Measurements from ENCODE around the gene RFPL4A.

DNA sequence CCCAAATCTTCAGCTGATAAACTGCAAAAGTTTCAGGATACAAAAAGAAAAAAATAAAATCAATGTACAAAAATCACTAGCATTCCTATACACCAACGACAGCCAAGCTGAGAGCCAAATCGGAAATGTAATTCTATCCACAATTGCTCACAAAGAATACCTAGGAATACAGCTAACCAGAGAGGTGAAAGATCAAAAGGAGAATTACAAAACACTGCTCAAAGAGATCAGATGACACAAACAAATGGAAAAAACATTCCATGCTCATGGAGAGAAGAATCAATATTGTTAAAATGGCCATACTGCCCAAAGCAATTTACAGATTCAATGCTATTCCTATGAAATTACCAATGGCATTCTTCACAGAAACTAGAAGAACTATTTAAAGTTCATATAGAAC is 43.4 kb downstream of the RFPL4A start:
- TF ChIP-seq, protein P1, sequence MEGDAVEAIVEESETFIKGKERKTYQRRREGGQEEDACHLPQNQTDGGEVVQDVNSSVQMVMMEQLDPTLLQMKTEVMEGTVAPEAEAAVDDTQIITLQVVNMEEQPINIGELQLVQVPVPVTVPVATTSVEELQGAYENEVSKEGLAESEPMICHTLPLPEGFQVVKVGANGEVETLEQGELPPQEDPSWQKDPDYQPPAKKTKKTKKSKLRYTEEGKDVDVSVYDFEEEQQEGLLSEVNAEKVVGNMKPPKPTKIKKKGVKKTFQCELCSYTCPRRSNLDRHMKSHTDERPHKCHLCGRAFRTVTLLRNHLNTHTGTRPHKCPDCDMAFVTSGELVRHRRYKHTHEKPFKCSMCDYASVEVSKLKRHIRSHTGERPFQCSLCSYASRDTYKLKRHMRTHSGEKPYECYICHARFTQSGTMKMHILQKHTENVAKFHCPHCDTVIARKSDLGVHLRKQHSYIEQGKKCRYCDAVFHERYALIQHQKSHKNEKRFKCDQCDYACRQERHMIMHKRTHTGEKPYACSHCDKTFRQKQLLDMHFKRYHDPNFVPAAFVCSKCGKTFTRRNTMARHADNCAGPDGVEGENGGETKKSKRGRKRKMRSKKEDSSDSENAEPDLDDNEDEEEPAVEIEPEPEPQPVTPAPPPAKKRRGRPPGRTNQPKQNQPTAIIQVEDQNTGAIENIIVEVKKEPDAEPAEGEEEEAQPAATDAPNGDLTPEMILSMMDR (IDR thresholded peaks at IDR 0.05; ENCODE audit: insufficient read depth, low read depth, low read length) = no peak
- TF ChIP-seq EZH2 (IDR thresholded peaks at IDR 0.05; ENCODE audit: insufficient read depth, low read length) = no peak
